ENCODE measurements around the gene GAS1. TPM values are rescaled to one million over a fixed set of nuclear protein-coding genes. Genes with fewer than 3 reads are reported as not detected.

Gene GAS1
- total and polyA plus RNA-seq, 4 donors = 0.46 to 7.4 (median 1.1) TPM

DNA sequence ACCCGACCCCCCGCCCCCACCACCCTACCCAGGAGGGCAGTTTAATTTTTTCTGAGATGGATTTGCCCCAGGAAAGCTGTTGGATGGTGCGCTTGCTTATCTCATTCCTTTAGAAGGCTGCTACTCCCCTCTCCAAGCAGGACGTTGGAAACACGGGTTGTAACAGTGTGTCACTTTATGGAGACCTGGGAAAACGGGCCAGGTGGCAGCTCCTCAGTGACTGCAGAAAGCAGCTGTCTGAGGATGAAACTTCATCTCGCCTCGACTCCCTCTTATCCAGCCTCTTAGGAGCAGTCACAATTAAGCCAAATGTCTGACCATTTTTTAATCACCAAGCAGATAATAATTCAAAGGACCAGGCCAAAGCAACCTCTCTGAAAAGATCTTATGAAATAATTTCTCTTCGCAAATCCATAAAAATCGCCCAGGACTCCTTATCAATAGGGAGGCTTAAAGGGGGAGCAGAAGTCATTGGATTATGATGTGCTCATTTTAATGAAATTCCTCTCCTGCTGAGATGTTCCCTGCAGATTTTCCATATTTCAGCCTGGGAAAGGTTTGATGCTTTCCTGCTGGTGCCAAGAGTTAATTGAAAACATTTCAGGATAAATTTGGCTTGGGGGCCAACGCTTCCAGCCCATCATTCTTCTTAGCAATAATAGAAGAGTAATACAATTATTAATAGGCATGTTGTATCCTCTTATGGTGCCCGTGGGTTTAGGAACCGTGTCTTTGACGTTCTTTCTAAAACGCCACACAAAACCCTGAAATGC lies 26.0 kb downstream of the GAS1 start:
- Histone ChIP-seq H3K4me1 (ENCODE audit: control insufficient read depth in 4 of 4, insufficient read depth in 4 of 4, low read length in 3 of 4) (no peaks in the 10 kb centered on the region), H3K36me3 (ENCODE audit: control insufficient read depth in 4 of 4, insufficient read depth in 3 of 4, low read depth in 1 of 4, low read length in 3 of 4) (no peaks in the 10 kb centered on the region), H3K4me3 (ENCODE audit: low read depth in 1 of 3, low read length in 3 of 3) (no peak overlapping the region), H3K27ac (ENCODE audit: low read depth in 1 of 2, low read length in 2 of 2) (no peak overlapping the region), H3K9ac (ENCODE audit: low read depth in 1 of 2, low read length in 2 of 2) (no peak overlapping the region), H3K27me3 (ENCODE audit: control insufficient read depth in 4 of 4, insufficient read depth in 4 of 4, low read length in 3 of 4) (peaks cover 0 to 4% (median 0%) of the 10 kb centered on the region in 4 donors), H3K9me3 (ENCODE audit: control insufficient read depth in 4 of 4, low read length in 3 of 4) (no peaks in the 10 kb centered on the region)
- TF ChIP-seq RXRA (IDR thresholded peaks at IDR 0.05) = no peak
- no peak for DNase-seq (ENCODE audit: low spot score)
- 66% methylated on average over 15 of the region's 15 CpGs for WGBS

DNA sequence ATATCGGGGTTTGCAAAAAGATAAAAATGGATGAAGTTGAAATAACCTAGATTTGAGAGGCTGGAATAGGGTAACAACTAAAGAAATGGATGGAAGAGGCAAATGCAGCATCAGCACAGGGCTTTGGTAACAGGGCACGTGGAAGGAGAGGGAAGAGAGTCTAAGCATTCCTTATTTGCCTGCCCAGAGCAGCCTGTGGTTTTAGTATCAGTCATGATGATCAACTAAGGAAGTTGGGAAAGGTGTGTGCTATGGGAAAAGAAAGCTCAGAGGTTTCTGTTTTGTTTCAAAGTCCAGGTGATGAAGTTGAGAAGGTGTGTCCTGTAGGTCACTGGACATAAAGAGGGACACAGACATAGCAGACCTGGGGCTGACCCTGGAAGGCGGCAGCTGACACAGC lies 28.8 kb downstream of the GAS1 start:
- H3K36me3 ChIP-seq (ENCODE audit: control insufficient read depth in 4 of 4, insufficient read depth in 3 of 4, low read depth in 1 of 4, low read length in 3 of 4) = no peaks in the 10 kb centered on the region
- H3K4me3 ChIP-seq (ENCODE audit: low read depth in 1 of 3, low read length in 3 of 3) = no peak overlapping the region
- no peak overlapping the region for H3K9ac ChIP-seq (ENCODE audit: low read depth in 1 of 2, low read length in 2 of 2)
- no peaks in the 10 kb centered on the region for H3K9me3 ChIP-seq (ENCODE audit: control insufficient read depth in 4 of 4, low read length in 3 of 4)
- TF ChIP-seq, protein P1, sequence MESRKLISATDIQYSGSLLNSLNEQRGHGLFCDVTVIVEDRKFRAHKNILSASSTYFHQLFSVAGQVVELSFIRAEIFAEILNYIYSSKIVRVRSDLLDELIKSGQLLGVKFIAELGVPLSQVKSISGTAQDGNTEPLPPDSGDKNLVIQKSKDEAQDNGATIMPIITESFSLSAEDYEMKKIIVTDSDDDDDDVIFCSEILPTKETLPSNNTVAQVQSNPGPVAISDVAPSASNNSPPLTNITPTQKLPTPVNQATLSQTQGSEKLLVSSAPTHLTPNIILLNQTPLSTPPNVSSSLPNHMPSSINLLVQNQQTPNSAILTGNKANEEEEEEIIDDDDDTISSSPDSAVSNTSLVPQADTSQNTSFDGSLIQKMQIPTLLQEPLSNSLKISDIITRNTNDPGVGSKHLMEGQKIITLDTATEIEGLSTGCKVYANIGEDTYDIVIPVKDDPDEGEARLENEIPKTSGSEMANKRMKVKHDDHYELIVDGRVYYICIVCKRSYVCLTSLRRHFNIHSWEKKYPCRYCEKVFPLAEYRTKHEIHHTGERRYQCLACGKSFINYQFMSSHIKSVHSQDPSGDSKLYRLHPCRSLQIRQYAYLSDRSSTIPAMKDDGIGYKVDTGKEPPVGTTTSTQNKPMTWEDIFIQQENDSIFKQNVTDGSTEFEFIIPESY (IDR thresholded peaks at IDR 0.05) = no peak
- TF ChIP-seq EGR1 (IDR thresholded peaks at IDR 0.05; ENCODE audit: low read depth in 2 of 2) = no peak
- no peak for TF ChIP-seq HNF4A (conservative IDR thresholded peaks at IDR 0.05)
- no peak for TF ChIP-seq RAD21 (IDR thresholded peaks at IDR 0.05)
- TF ChIP-seq TAF1 (conservative IDR thresholded peaks at IDR 0.05) = no peak
- TF ChIP-seq, protein P2, sequence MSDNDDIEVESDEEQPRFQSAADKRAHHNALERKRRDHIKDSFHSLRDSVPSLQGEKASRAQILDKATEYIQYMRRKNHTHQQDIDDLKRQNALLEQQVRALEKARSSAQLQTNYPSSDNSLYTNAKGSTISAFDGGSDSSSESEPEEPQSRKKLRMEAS (IDR thresholded peaks at IDR 0.05) = no peak
- TF ChIP-seq, protein P3, sequence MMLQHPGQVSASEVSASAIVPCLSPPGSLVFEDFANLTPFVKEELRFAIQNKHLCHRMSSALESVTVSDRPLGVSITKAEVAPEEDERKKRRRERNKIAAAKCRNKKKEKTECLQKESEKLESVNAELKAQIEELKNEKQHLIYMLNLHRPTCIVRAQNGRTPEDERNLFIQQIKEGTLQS (IDR thresholded peaks at IDR 0.05) = no peak
- no peak for TF ChIP-seq FOXA1 (IDR thresholded peaks at IDR 0.05)
- no peak for TF ChIP-seq YY1 (IDR thresholded peaks at IDR 0.05)
- no peak for TF ChIP-seq NR2F2 (IDR thresholded peaks at IDR 0.05)
- no peak for TF ChIP-seq RXRA (IDR thresholded peaks at IDR 0.05)
- TF ChIP-seq JUND (IDR thresholded peaks at IDR 0.05) = no peak
- TF ChIP-seq FOXA2 (IDR thresholded peaks at IDR 0.05) = no peak
- H3K4me1 ChIP-seq (ENCODE audit: control insufficient read depth in 4 of 4, insufficient read depth in 4 of 4, low read length in 3 of 4) = no peaks in the 10 kb centered on the region
- WGBS = 73% methylated on average over 3 of the region's 3 CpGs
- no peak for DNase-seq (ENCODE audit: low spot score)
- peaks cover 0 to 7% (median 0%) of the 10 kb centered on the region in 4 donors for H3K27me3 ChIP-seq (ENCODE audit: control insufficient read depth in 4 of 4, insufficient read depth in 4 of 4, low read length in 3 of 4)
- H3K27ac ChIP-seq (ENCODE audit: low read depth in 1 of 2, low read length in 2 of 2) = no peak overlapping the region

DNA sequence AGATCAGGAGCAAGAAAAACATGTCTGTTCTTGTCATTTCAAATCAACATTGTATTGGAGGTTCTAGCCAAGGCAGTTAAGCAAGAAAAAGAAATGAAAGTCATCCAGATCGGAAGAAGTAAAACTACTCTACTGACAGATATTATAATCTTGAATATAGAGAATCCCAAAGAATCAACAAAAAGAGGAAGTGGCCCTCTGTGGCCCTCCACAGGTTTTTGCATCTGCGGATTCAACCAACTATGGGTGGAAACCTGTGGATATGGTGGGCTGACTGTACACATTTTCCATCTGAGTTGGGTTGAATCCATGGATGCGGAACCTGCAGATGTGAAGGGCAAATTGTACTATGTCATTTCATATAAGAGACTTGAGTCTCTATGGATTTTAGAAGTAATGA lies 35.1 kb downstream of the GAS1 start:
- H3K9ac ChIP-seq (ENCODE audit: low read depth in 1 of 2, low read length in 2 of 2) = no peak overlapping the region
- peaks cover 0 to 5% (median 0%) of the 10 kb centered on the region in 4 donors for H3K27me3 ChIP-seq (ENCODE audit: control insufficient read depth in 4 of 4, insufficient read depth in 4 of 4, low read length in 3 of 4)
- no peaks in the 10 kb centered on the region for H3K36me3 ChIP-seq (ENCODE audit: control insufficient read depth in 4 of 4, insufficient read depth in 3 of 4, low read depth in 1 of 4, low read length in 3 of 4)
- H3K4me3 ChIP-seq (ENCODE audit: low read depth in 1 of 3, low read length in 3 of 3) = no peak overlapping the region
- DNase-seq (ENCODE audit: low spot score) = no peak
- no peak overlapping the region for H3K27ac ChIP-seq (ENCODE audit: low read depth in 1 of 2, low read length in 2 of 2)
- no peak for TF ChIP-seq GABPA (IDR thresholded peaks at IDR 0.05 in 1 of 2, conservative IDR thresholded peaks at IDR 0.05 in 1 of 2)
- TF ChIP-seq HNF4A (conservative IDR thresholded peaks at IDR 0.05) = no peak
- TF ChIP-seq, protein P3 (IDR thresholded peaks at IDR 0.05) = no peak
- TF ChIP-seq RAD21 (IDR thresholded peaks at IDR 0.05) = no peak
- TF ChIP-seq, protein P1 (IDR thresholded peaks at IDR 0.05) = no peak
- TF ChIP-seq TAF1 (conservative IDR thresholded peaks at IDR 0.05) = no peak
- no peak for TF ChIP-seq EGR1 (IDR thresholded peaks at IDR 0.05; ENCODE audit: low read depth in 2 of 2)
- H3K9me3 ChIP-seq (ENCODE audit: control insufficient read depth in 4 of 4, low read length in 3 of 4) = peaks cover 0 to 5% (median 1%) of the 10 kb centered on the region in 4 donors
- H3K4me1 ChIP-seq (ENCODE audit: control insufficient read depth in 4 of 4, insufficient read depth in 4 of 4, low read length in 3 of 4) = no peaks in the 10 kb centered on the region
- WGBS = 96% methylated on average over 3 of the region's 3 CpGs

Data from liver (tissue), 9 donors.